Neural crest cell (in vitro differentiated cells): ENCODE measurements around the gene ASF1A. TPM values are rescaled to one million over a fixed set of nuclear protein-coding genes. Genes with fewer than 3 reads are reported as not detected.

Source experiments
- DNase-seq: peaks from one replicate; pipeline ENCODE4 v3.0.0; 2021; ENCODE audit warnings: low read depth, mixed read lengths, low spot score
- H3K27ac Mint-ChIP-seq: one replicate; pipeline ENCODE4 v1.8.0; 2021; ENCODE audit warnings: mild to moderate bottlenecking, mixed read lengths; ENCODE audit not compliant: unreplicated experiment
- H3K27me3 Mint-ChIP-seq: 2 replicates; pipeline ENCODE4 v1.8.0; 2021; ENCODE audit warnings: low read depth, mild to moderate bottlenecking, mixed read lengths
- H3K36me3 Mint-ChIP-seq: 2 replicates; pipeline ENCODE4 v1.8.0; 2021; ENCODE audit warnings: low read depth, mild to moderate bottlenecking, mixed read lengths
- H3K4me1 Mint-ChIP-seq: 2 replicates; pipeline ENCODE4 v1.8.0; 2021; ENCODE audit warnings: mixed read lengths
- H3K4me3 Mint-ChIP-seq: one replicate; pipeline ENCODE4 v1.8.0; 2021; ENCODE audit warnings: mild to moderate bottlenecking, mixed read lengths
- H3K9me3 Mint-ChIP-seq: 2 replicates; pipeline ENCODE4 v1.8.0; 2021; ENCODE audit warnings: mixed read lengths
- CTCF ChIP-seq: fragments of 200-600 bp; sonication (generic); conservative IDR thresholded peaks from 2 replicates; pipeline ENCODE4 v1.5.0; 2021; ENCODE audit warnings: antibody characterized with exemption, mild to moderate bottlenecking
- total RNA-seq: library from RNA; stranded (reverse); gene quantifications from 2 replicates; pipeline ENCODE4 v1.2.1, GENCODE V29; 2021

ASF1A gene
- total RNA-seq, 1 donor from 2014 or later: 39.6 TPM

DNA sequence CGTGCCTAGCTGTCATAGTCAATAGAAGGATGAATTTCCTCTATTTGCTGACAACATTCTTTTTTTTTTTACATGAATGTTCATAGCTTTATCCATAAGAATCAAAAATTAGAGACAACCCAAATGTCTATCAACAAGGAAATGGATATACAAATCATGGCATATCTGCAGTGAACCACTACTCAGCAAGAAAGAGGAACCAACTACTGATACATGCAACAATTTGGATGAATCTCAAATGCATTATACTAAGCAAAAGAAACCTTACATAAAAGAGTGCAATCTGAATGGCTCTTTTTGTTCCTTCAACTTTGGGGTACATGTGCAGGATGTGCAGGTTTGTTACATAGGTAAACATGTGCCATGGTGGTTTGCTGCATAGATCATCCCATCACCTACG lies 58.7 kb downstream of the ASF1A start:
- DNase-seq: no peak
- no peaks in the 10 kb centered on the region for H3K4me1 Mint-ChIP-seq
- TF ChIP-seq CTCF: no peak
- H3K9me3 Mint-ChIP-seq: peaks cover 9% of the 10 kb centered on the region
- peaks cover 17% of the 10 kb centered on the region for H3K36me3 Mint-ChIP-seq
- H3K27me3 Mint-ChIP-seq: no peaks in the 10 kb centered on the region
- H3K4me3 Mint-ChIP-seq: no peak overlapping the region
- no peak overlapping the region for H3K27ac Mint-ChIP-seq

- DNase-seq: no peak
- Mint-ChIP-seq H3K4me1 (no peaks in the 10 kb centered on the region), H3K9me3 (peaks cover 9% of the 10 kb centered on the region), H3K27ac (no peak overlapping the region), H3K27me3 (no peaks in the 10 kb centered on the region), H3K36me3 (peaks cover 17% of the 10 kb centered on the region), H3K4me3 (no peak overlapping the region)
- no peak for TF ChIP-seq CTCF
Measured at GRCh38 chr6:118953391-118953790, 59.4 kb downstream of the ASF1A start.

Other genes with a start within 250 kb of the ASF1A start
- gene CEP85L, start 242.6 kb upstream of the ASF1A start, total RNA-seq: 16.8 and 18.1 TPM in 2 replicates
- 20.4 and 20.7 TPM in 2 replicates for gene MCM9, start 41.0 kb downstream of the ASF1A start, total RNA-seq
- gene FAM184A, start 184.5 kb downstream of the ASF1A start, total RNA-seq: 7.6 and 7.8 TPM in 2 replicates